Vagina (tissue), 2 donors: ENCODE results near the gene HEATR5B.

Source experiments
- POLR2A ChIP-seq, 2 donors: fragments of 450-650 bp; IDR thresholded peaks; one replicate each; pipeline ENCODE4 v1.6.1; 2017; ENCODE audit warnings: antibody characterized with exemption in 2 of 2, mild to moderate bottlenecking in 2 of 2, moderate library complexity in 2 of 2
- POLR2AphosphoS5 ChIP-seq, 2 donors: sonication (generic); formaldehyde crosslinking; IDR thresholded peaks; one replicate each; pipeline ENCODE4 v1.9.0; 2017; ENCODE audit warnings: antibody characterized with exemption in 2 of 2, mild to moderate bottlenecking in 2 of 2, low read depth in 1 of 2; ENCODE audit not compliant: insufficient read depth in 1 of 2
- TF ChIP-seq, protein P1 (sequence below), 3 experiments: fragments of 450-650 bp in 2 of 3; fragments of 200-600 bp in 1 of 3; sonication (generic) in 1 of 3; IDR thresholded peaks; one replicate each; pipeline ENCODE4 v1.5.1; 2017 to 2019; ENCODE audit warnings: antibody characterized with exemption in 3 of 3, mild to moderate bottlenecking in 2 of 3, moderate library complexity in 2 of 3

DNA sequence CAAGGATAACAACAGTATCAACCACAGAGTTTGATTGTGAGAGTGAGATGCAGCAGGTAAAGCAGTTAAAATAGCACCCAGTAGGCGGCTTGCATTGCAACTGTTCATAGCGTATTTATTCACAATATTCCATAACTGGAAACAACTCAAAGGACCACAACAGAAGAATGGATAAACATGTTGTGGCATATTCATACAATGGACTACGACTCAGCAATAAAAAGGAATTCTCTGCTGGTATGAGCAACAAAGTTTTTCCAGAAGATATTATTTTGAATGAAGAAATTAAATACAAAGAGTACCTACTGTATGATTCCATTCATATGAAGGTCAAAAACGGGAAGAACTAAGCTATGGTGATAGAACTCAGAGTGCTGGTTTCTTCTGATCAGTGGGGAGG lies 25.4 kb upstream of the HEATR5B start:
- TF ChIP-seq, protein P1, sequence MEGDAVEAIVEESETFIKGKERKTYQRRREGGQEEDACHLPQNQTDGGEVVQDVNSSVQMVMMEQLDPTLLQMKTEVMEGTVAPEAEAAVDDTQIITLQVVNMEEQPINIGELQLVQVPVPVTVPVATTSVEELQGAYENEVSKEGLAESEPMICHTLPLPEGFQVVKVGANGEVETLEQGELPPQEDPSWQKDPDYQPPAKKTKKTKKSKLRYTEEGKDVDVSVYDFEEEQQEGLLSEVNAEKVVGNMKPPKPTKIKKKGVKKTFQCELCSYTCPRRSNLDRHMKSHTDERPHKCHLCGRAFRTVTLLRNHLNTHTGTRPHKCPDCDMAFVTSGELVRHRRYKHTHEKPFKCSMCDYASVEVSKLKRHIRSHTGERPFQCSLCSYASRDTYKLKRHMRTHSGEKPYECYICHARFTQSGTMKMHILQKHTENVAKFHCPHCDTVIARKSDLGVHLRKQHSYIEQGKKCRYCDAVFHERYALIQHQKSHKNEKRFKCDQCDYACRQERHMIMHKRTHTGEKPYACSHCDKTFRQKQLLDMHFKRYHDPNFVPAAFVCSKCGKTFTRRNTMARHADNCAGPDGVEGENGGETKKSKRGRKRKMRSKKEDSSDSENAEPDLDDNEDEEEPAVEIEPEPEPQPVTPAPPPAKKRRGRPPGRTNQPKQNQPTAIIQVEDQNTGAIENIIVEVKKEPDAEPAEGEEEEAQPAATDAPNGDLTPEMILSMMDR (IDR thresholded peaks at IDR 0.05): no peak
- no peak for TF ChIP-seq POLR2AphosphoS5 (IDR thresholded peaks at IDR 0.05; ENCODE audit: insufficient read depth in 1 of 2, low read depth in 1 of 2)
- TF ChIP-seq POLR2A (IDR thresholded peaks at IDR 0.05): no peak
